ENCODE results near the gene MVB12B. TPM values are rescaled to one million over a fixed set of nuclear protein-coding genes. Genes with fewer than 3 reads are reported as not detected.

MVB12B gene
- total and polyA plus RNA-seq, 2 of the 13 experiments (the other 11 are each of a cell fraction or from before 2014, with no cell fraction given): 12.1 to 30.1 TPM

DNA sequence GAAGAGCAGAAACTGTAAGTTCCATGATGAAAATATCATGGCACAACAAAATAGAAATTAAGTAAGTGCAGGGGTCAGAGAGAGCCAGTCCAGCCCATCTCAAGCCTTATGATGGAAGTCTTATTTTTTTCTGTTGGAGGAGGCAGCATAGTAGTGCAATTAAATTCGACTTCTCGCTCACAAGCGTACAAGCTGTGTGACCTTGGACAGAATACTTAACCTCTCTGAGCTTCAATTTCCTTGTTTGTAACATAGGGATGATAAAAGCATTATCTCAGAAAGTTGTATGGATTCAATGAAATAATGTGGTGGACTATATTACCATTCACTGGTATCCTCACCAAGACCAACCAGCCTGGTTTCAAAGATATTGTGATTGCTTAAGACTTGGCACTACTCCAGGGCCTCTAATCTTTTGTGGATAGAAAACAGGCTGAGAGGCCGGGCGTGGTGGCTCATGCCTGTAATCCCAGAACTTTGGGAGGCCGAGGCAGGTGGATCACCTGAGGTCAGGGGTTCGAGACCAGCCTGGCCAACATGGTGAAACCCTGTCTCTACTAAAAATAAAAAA is 26.8 kb upstream of the MVB12B start (continued):
- TF ChIP-seq ZNF768 (CRISPR knock-in tag; IDR thresholded peaks at IDR 0.05) (peak; percentile 77; the same call in 1 of the 2 replicates), FOXM1 (CRISPR knock-in tag; IDR thresholded peaks at IDR 0.05) (no peak)

- Histone ChIP-seq H2AFZ (ENCODE audit: low read length) (no peak overlapping the region), H3K79me2 (ENCODE audit: insufficient read depth, low read length) (no peaks in the 10 kb centered on the region), H3K27ac (ENCODE audit: extremely low read length, insufficient read depth, low read length) (no peak overlapping the region), H3K9ac (ENCODE audit: insufficient read depth, low read depth, low read length) (no peak overlapping the region), H3K4me2 (ENCODE audit: low read depth, low read length) (no peak overlapping the region), H3K36me3 (replicated peaks in 1 of 2; ENCODE audit: control insufficient read depth in 1 of 2, insufficient read depth in 2 of 2, low read length in 2 of 2) (no peaks in the 10 kb centered on the region), H3K9me3 (ENCODE audit: low read length) (no peaks in the 10 kb centered on the region), H3K27me3 (ENCODE audit: control insufficient read depth in 1 of 2, insufficient read depth in 2 of 2, low read length in 2 of 2) (peaks cover 0 to 10% of the 10 kb centered on the region in 2 experiments; a peak in 1 of 5 replicates), H3K4me1 (ENCODE audit: insufficient read depth, low read length) (peaks cover 47% of the 10 kb centered on the region), H3K4me3 (replicated peaks in 1 of 3; ENCODE audit: insufficient read depth in 1 of 3, low read depth in 2 of 3, low read length in 3 of 3) (no peak overlapping the region), H4K20me1 (ENCODE audit: insufficient read depth, low read length) (no peaks in the 10 kb centered on the region)
- ChIA-PET CTCF (ENCODE audit: low intra/inter-chr PET ratio, low total read pairs) (interaction anchor here (1.8 to 2.7 kb wide), 2 partner anchors 85 to 97 kb away, joined by 12 to 47 read pairs; no protein-coding TSS in a partner anchor), POLR2A (no interaction called here)
- ATAC-seq: no peak
- intact Hi-C loops (cut with micrococcal nuclease; ENCODE audit: unreplicated experiment) (no loop called here), in situ Hi-C loops (cut with HindIII; ENCODE audit: extremely low pct_ligation_motif_present, low pct_unique_long_range_greater_than_20kb) (loop anchor here (5.0 kb wide), 2 partner anchors 96 to 191 kb away; no protein-coding TSS in a partner anchor)
- WGBS (ENCODE audit: low lambda C conversion rate): 68% methylated on average over 3 of the region's 3 CpGs
- no peak for DNase-seq (ENCODE audit: low spot score)
- FAIRE-seq: no peak
- TF ChIP-seq SAFB2 (CRISPR knock-in tag; IDR thresholded peaks at IDR 0.05; ENCODE audit: borderline replicate concordance, low read depth) (no peak), ZNF12 (CRISPR knock-in tag; IDR thresholded peaks at IDR 0.05) (peak; percentile 94)
- BruUV-seq (replicated peaks): no TSS peak
These were observed 25.4 kb upstream of the MVB12B start for GRCh38 chr9:126301196-126301595.

GRCh38 chr9:126301985-126302603 is 24.5 kb upstream of the MVB12B start:
- Histone ChIP-seq H2AFZ (ENCODE audit: low read length) (no peak overlapping the region), H3K4me2 (ENCODE audit: low read depth, low read length) (0 out of 2 replicates have a peak overlapping the region, but pooled peaks have one; percentile 18), H3K4me3 (replicated peaks in 1 of 3; ENCODE audit: insufficient read depth in 1 of 3, low read depth in 2 of 3, low read length in 3 of 3) (no peak overlapping the region), H3K9ac (ENCODE audit: insufficient read depth, low read depth, low read length) (no peak overlapping the region), H3K79me2 (ENCODE audit: insufficient read depth, low read length) (no peaks in the 10 kb centered on the region), H4K20me1 (ENCODE audit: insufficient read depth, low read length) (no peaks in the 10 kb centered on the region), H3K27me3 (ENCODE audit: control insufficient read depth in 1 of 2, insufficient read depth in 2 of 2, low read length in 2 of 2) (peaks cover 0 to 4% of the 10 kb centered on the region in 2 experiments; a peak in 1 of 5 replicates), H3K27ac (ENCODE audit: extremely low read length, insufficient read depth, low read length) (no peak overlapping the region), H3K4me1 (ENCODE audit: insufficient read depth, low read length) (peaks cover 53% of the 10 kb centered on the region), H3K9me3 (ENCODE audit: low read length) (no peaks in the 10 kb centered on the region), H3K36me3 (replicated peaks in 1 of 2; ENCODE audit: control insufficient read depth in 1 of 2, insufficient read depth in 2 of 2, low read length in 2 of 2) (no peaks in the 10 kb centered on the region)
- ChIA-PET POLR2A (interaction anchor here (1.0 to 1.4 kb wide), 2 partner anchors 74 to 97 kb away, joined by 3 read pairs; no protein-coding TSS in a partner anchor), CTCF (ENCODE audit: low intra/inter-chr PET ratio, low total read pairs) (interaction anchor here (1.3 to 2.7 kb wide), 3 partner anchors 84 to 96 kb away, joined by 4 to 47 read pairs (median 12); no protein-coding TSS in a partner anchor)
- BruUV-seq (replicated peaks): no TSS peak
- ATAC-seq (peak; percentile 81), FAIRE-seq (peak; percentile 76), DNase-seq (ENCODE audit: low spot score) (peak; percentile 69)
- intact Hi-C loops (cut with micrococcal nuclease; ENCODE audit: unreplicated experiment) (loop anchor here (1.0 to 2.0 kb wide), 4 partner anchors 15 to 96 kb away; no protein-coding TSS in a partner anchor), in situ Hi-C loops (cut with HindIII; ENCODE audit: extremely low pct_ligation_motif_present, low pct_unique_long_range_greater_than_20kb) (loop anchor here (5.0 kb wide), 2 partner anchors 95 to 190 kb away; no protein-coding TSS in a partner anchor)
- WGBS (ENCODE audit: low lambda C conversion rate): 3% methylated on average over 4 of the region's 4 CpGs
- no peak for TF ChIP-seq PLRG1 (conservative IDR thresholded peaks at IDR 0.05)
- TF ChIP-seq, protein P1, sequence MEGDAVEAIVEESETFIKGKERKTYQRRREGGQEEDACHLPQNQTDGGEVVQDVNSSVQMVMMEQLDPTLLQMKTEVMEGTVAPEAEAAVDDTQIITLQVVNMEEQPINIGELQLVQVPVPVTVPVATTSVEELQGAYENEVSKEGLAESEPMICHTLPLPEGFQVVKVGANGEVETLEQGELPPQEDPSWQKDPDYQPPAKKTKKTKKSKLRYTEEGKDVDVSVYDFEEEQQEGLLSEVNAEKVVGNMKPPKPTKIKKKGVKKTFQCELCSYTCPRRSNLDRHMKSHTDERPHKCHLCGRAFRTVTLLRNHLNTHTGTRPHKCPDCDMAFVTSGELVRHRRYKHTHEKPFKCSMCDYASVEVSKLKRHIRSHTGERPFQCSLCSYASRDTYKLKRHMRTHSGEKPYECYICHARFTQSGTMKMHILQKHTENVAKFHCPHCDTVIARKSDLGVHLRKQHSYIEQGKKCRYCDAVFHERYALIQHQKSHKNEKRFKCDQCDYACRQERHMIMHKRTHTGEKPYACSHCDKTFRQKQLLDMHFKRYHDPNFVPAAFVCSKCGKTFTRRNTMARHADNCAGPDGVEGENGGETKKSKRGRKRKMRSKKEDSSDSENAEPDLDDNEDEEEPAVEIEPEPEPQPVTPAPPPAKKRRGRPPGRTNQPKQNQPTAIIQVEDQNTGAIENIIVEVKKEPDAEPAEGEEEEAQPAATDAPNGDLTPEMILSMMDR (CRISPR knock-in tag; IDR thresholded peaks at IDR 0.05): peak; percentile 86
- peak; percentile 42; the same call in 1 of the 2 replicates for TF ChIP-seq SP5 (CRISPR knock-in tag; IDR thresholded peaks at IDR 0.05; ENCODE audit: borderline replicate concordance, low read depth)
- TF ChIP-seq, protein P2, sequence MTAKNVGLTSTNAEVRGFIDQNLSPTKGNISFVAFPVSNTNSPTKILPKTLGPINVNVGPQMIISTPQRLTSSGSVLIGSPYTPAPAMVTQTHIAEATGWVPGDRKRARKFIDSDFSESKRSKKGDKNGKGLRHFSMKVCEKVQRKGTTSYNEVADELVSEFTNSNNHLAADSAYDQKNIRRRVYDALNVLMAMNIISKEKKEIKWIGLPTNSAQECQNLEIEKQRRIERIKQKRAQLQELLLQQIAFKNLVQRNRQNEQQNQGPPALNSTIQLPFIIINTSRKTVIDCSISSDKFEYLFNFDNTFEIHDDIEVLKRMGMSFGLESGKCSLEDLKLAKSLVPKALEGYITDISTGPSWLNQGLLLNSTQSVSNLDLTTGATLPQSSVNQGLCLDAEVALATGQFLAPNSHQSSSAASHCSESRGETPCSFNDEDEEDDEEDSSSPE (CRISPR knock-in tag; IDR thresholded peaks at IDR 0.05): 0 out of 2 replicates have a peak, but pooled peaks have one; percentile 21
- no peak for TF ChIP-seq DMAP1 (CRISPR knock-in tag; IDR thresholded peaks at IDR 0.05)
- peak; percentile 86 for TF ChIP-seq STAG1 (CRISPR knock-in tag; IDR thresholded peaks at IDR 0.05)
- 0 out of 2 replicates have a peak, but pooled peaks have one; percentile 14 for TF ChIP-seq FOSL2 (CRISPR knock-in tag; IDR thresholded peaks at IDR 0.05)
- TF ChIP-seq KLF16 (CRISPR knock-in tag; IDR thresholded peaks at IDR 0.05): 0 out of 4 replicates have a peak, but pooled peaks of 1 of the 2 experiments have one; percentile 8
- TF ChIP-seq IRF2 (CRISPR knock-in tag; IDR thresholded peaks at IDR 0.05): 0 out of 2 replicates have a peak, but pooled peaks have one; percentile 25
